WERI-Rb-1 (cell line): ENCODE results near the gene ALOX15.
"Not testable (repeated sequence)": the region's sequence is repeated elsewhere in the genome, so short reads cannot be mapped to it uniquely, and the experiment has no call there.

Source experiments
- DNase-seq: peaks from one replicate; pipeline ENCODE4 v3.0.0-alpha.2; 2020
- H3K27ac ChIP-seq: fragments of 250-450 bp; sonication (Bioruptor Pico); 2 replicates; pipeline ENCODE4 v1.5.1; 2020; ENCODE audit warnings: mild to moderate bottlenecking, moderate library complexity
- H3K27me3 ChIP-seq: fragments of 250-450 bp; sonication (Bioruptor Pico); 2 replicates; pipeline ENCODE4 v1.5.1; 2021; ENCODE audit warnings: mild to moderate bottlenecking, low read depth, moderate library complexity; ENCODE audit not compliant: insufficient read depth, severe bottlenecking
- H3K36me3 ChIP-seq: fragments of 250-450 bp; sonication (Bioruptor Pico); 2 replicates; pipeline ENCODE4 v1.5.1; 2020; ENCODE audit warnings: mild to moderate bottlenecking, moderate library complexity
- H3K4me3 ChIP-seq: 2 replicates; pipeline ENCODE4 v1.5.1; 2011; ENCODE audit warnings: low read depth, mild to moderate bottlenecking, control low read depth, low read length
- H3K9me3 ChIP-seq: fragments of 250-450 bp; sonication (Bioruptor Pico); 2 replicates; pipeline ENCODE4 v1.5.1; 2021; ENCODE audit warnings: mild to moderate bottlenecking, moderate library complexity; ENCODE audit not compliant: severe bottlenecking
- TF ChIP-seq, protein P1 (sequence below): IDR thresholded peaks from 2 replicates; pipeline ENCODE4 v1.5.1; 2011; ENCODE audit warnings: low read depth, mild to moderate bottlenecking, control low read depth, inconsistent platforms, low read length

Gene ALOX15

DNA sequence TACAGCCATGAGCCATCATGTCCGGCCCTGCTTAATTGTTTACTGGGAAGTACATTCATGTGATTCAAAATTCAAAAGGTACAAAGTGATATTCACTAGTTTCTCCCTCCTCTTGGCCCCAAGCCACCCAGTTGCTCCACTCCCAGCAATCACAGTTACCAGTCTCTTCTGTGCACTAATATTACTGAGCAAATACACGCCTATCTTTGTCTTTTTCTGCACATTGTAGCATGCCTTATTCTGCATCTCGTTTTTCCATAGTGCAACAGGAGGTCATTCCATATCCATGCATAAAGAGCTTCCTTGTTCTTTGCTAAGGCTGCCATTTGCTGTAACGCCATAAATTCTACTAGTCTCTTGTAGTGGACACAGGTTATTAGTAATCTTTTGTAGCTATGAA, 2.2 kb upstream of the ALOX15 start:
- no peaks in the 10 kb centered on the region for H3K36me3 ChIP-seq
- no peaks in the 10 kb centered on the region for H3K9me3 ChIP-seq
- peaks cover 22% of the 10 kb centered on the region for H3K27me3 ChIP-seq
- TF ChIP-seq, protein P1, sequence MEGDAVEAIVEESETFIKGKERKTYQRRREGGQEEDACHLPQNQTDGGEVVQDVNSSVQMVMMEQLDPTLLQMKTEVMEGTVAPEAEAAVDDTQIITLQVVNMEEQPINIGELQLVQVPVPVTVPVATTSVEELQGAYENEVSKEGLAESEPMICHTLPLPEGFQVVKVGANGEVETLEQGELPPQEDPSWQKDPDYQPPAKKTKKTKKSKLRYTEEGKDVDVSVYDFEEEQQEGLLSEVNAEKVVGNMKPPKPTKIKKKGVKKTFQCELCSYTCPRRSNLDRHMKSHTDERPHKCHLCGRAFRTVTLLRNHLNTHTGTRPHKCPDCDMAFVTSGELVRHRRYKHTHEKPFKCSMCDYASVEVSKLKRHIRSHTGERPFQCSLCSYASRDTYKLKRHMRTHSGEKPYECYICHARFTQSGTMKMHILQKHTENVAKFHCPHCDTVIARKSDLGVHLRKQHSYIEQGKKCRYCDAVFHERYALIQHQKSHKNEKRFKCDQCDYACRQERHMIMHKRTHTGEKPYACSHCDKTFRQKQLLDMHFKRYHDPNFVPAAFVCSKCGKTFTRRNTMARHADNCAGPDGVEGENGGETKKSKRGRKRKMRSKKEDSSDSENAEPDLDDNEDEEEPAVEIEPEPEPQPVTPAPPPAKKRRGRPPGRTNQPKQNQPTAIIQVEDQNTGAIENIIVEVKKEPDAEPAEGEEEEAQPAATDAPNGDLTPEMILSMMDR: no peak
- no peak for DNase-seq
- H3K4me3 ChIP-seq: no peak overlapping the region
- no peak overlapping the region for H3K27ac ChIP-seq

GRCh38 chr17:4642286-4642685, 808 bp upstream of the ALOX15 start:
- no peaks in the 10 kb centered on the region for H3K36me3 ChIP-seq
- TF ChIP-seq, protein P1: no peak
- DNase-seq: no peak
- H3K27me3 ChIP-seq: peaks cover 22% of the 10 kb centered on the region
- no peaks in the 10 kb centered on the region for H3K9me3 ChIP-seq
- no peak overlapping the region for H3K4me3 ChIP-seq
- H3K27ac ChIP-seq: no peak overlapping the region

- H3K27ac ChIP-seq, DNase-seq, H3K4me3 ChIP-seq, H3K36me3 ChIP-seq, H3K9me3 ChIP-seq: not testable (repeated sequence)
- peaks cover 22% of the 10 kb centered on the region for H3K27me3 ChIP-seq
Measured at GRCh38 chr17:4640569-4641188, 799 bp downstream of the ALOX15 start.

DNA sequence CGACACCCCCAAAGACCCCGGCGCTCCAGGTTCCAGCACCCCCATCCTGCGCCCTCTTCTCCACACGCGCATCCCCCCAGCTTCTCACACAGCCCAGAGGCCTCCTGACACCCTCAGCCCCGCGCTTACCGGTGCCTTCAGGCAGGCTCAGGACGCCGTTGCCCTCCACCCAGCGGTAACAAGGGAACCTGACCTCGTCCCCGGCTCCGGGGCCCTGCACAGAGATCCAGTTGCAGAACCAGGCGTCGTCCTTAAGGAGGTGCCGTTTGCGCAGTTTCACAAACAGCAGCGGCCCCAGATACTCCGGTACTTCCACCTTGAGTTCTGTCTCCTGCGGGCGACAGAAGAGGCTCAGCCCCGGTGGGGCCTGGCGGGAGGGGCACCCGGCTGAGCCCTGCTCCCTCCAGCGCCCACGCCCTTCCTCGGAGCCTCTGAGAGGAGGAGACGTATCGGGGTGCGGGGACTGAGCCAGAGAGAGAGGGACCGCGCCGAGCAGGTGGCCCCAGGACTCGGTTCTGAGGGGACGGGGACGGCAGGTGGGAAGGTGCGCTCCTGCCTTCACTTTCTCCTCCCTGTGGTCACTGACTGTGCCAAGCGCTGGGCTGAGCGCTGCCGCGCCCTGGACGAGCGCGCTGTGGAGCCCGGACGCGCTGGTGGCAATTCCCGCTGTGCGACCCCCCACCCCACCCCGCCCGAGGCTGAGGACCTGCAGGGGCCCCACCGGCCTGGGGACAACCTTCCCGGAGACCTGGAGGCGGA, 2.0 kb downstream of the ALOX15 start:
- H3K27me3 ChIP-seq: peaks cover 22% of the 10 kb centered on the region
- not testable (repeated sequence) for H3K4me3 ChIP-seq, H3K27ac ChIP-seq, H3K36me3 ChIP-seq, H3K9me3 ChIP-seq
- peak; percentile 73 for DNase-seq
- TF ChIP-seq, protein P1: peak; percentile 42

DNA sequence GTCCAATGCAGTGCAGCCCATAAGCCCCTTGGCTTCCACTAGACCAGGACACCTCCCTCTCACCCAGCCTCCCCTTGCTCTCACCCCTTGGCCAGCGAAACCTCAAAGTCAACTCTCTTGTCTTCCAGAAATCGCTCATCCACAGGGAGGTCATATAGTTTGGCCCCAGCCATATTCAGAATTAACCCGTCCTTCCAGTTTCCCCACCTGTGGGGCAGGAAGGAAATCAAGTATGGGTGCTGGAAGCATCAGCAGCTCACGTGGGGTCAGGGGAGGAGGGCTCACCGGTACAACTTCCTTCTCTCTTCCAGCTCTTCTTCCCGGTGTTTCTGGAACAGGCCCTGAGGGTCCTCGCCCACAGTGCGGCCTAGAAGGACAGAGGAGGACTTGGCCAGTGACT, 2.7 kb downstream of the ALOX15 start:
- H3K27me3 ChIP-seq: peaks cover 22% of the 10 kb centered on the region
- H3K4me3 ChIP-seq, H3K36me3 ChIP-seq, DNase-seq, H3K9me3 ChIP-seq, H3K27ac ChIP-seq: not testable (repeated sequence)

DNA sequence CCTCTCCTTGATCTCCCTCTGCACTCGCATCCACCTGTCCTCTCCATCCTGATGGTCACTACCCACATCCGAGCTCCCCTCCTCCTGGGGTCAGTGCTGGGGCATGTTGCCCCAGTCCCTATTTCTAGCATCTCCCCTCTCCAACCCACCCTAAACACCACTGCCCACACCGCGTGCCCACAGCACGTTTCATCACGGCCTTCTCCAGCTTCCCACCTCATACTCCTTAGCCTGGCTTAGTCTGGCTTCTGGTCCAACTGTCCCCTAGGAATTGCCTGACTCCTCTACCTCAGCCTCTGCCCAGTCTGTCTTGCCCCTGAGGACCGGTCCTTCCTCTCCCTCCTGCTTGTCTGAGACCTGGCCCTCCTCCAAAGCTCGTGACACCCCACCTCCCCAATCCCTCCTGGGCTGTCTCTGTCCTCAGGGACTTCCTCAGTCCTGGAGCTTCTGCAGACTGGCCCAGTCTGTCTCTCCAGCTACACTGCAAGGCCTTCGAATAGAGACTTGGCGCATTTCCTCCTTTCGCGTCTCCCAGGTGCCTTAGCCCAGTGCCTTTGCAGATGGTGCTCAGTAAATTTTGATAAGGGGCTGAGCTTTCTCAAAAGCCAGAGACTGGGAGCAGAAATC, 4.9 kb downstream of the ALOX15 start:
- Histone ChIP-seq H3K9me3 (no peaks in the 10 kb centered on the region), H3K4me3 (no peak overlapping the region), H3K36me3 (no peaks in the 10 kb centered on the region), H3K27ac (no peak overlapping the region), H3K27me3 (peaks cover 6% of the 10 kb centered on the region)
- DNase-seq: no peak
- TF ChIP-seq, protein P1: no peak
